A673 (cell line): ENCODE measurements around the gene TMPRSS2. TPM values are rescaled to one million over a fixed set of nuclear protein-coding genes. Genes with fewer than 3 reads are reported as not detected.

Experiments
- BruUV-seq: library from RNA; stranded (reverse); fragments of 400-500 nt; replicated peaks from 2 replicates; lab custom pipeline; 2021; lab: Mats Ljungman, UMichigan
- CTCF ChIA-PET: fragments of 300-600 bp; sonication (Branson Sonifier 250); formaldehyde crosslinking; loops from one replicate; lab custom pipeline; 2022; ENCODE audit warnings: antibody characterized with exemption; lab: Charles Lee
- POLR2A ChIA-PET: fragments of 300-600 bp; sonication (Branson Sonifier 250); formaldehyde crosslinking; loops from one replicate; lab custom pipeline; 2022; ENCODE audit warnings: antibody characterized with exemption; ENCODE audit not compliant: low non-redundant PET; lab: Charles Lee
- DNase-seq: peaks from one replicate; pipeline ENCODE4 v3.0.0-alpha.2; 2015; ENCODE audit warnings: low spot score
- H3K27ac ChIP-seq: fragments of 200-600 bp; sonication (generic); 2 replicates; pipeline ENCODE4 v1.5.1; 2016; ENCODE audit warnings: mixed run types, low read depth, mild to moderate bottlenecking, mixed read lengths, antibody characterized with exemption, low read length; ENCODE audit not compliant: poor library complexity, severe bottlenecking
- H3K27me3 ChIP-seq: fragments of 200-600 bp; sonication (generic); replicated peaks from 2 replicates; pipeline ENCODE4 v1.6.1; 2017; ENCODE audit warnings: mixed run types, low read depth, mild to moderate bottlenecking, mixed read lengths, antibody characterized with exemption, low read length; ENCODE audit not compliant: insufficient read depth, poor library complexity
- H3K36me3 ChIP-seq: fragments of 200-600 bp; sonication (generic); 2 replicates; pipeline ENCODE4 v1.6.1; 2016; ENCODE audit warnings: mixed run types, mild to moderate bottlenecking, mixed read lengths, antibody characterized with exemption, low read length; ENCODE audit not compliant: insufficient read depth, poor library complexity, severe bottlenecking
- H3K4me1 ChIP-seq: fragments of 200-600 bp; sonication (generic); 2 replicates; pipeline ENCODE4 v1.6.1; 2017; ENCODE audit warnings: mixed run types, mild to moderate bottlenecking, mixed read lengths, antibody characterized with exemption, low read length; ENCODE audit not compliant: insufficient read depth, poor library complexity, severe bottlenecking
- H3K4me3 ChIP-seq: fragments of 200-600 bp; sonication (generic); 2 replicates; pipeline ENCODE4 v1.5.1; 2016; ENCODE audit warnings: low read depth, mixed run types, mild to moderate bottlenecking, mixed read lengths, low read length; ENCODE audit not compliant: poor library complexity, severe bottlenecking
- H3K9me3 ChIP-seq: fragments of 200-600 bp; sonication (generic); 2 replicates; pipeline ENCODE4 v1.6.1; 2016; ENCODE audit warnings: mixed run types, low read depth, mild to moderate bottlenecking, mixed read lengths, antibody characterized with exemption, low read length; ENCODE audit not compliant: poor library complexity, severe bottlenecking
- CTCF ChIP-seq: fragments of 300-800, 200-600 bp; sonication (generic); conservative IDR thresholded peaks from 2 replicates; pipeline ENCODE4 v1.5.1; 2017; ENCODE audit warnings: low read depth, mild to moderate bottlenecking, antibody characterized with exemption, low read length, moderate library complexity, mixed read lengths
- EZH2 ChIP-seq: fragments of 200-600 bp; sonication (generic); IDR thresholded peaks from 2 replicates; pipeline ENCODE4 v1.6.1; 2017; ENCODE audit warnings: borderline replicate concordance, low read depth, mild to moderate bottlenecking, mixed read lengths, antibody characterized with exemption, low read length; ENCODE audit not compliant: poor library complexity, severe bottlenecking
- intact Hi-C: fragments of 100-400 bp; cut with micrococcal nuclease; formaldehyde crosslinking; loops from one replicate; pipeline ENCODE4 v1.10.0; 2022; ENCODE audit not compliant: unreplicated experiment
- total RNA-seq: library from RNA; stranded (reverse); gene quantifications from 2 replicates; pipeline ENCODE4 v1.2.3, GENCODE V29; 2021

Gene TMPRSS2
- total RNA-seq, 1 experiment from 2014 or later = not detected

GRCh38 chr21:41480086-41480690 is 27.8 kb downstream of the TMPRSS2 start:
- Histone ChIP-seq H3K9me3 (no peaks in the 10 kb centered on the region), H3K4me3 (no peak overlapping the region), H3K4me1 (no peaks in the 10 kb centered on the region), H3K27me3 (peaks cover 6% of the 10 kb centered on the region), H3K36me3 (no peaks in the 10 kb centered on the region), H3K27ac (no peak overlapping the region)
- TF ChIP-seq CTCF (no peak), EZH2 (no peak)
- intact Hi-C loops = no loop called here
- ChIA-PET POLR2A (no interaction called here), CTCF (no interaction called here)
- no peak for DNase-seq
- no TSS peak for BruUV-seq

GRCh38 chr21:41479686-41480085 is 28.3 kb downstream of the TMPRSS2 start:
- Histone ChIP-seq H3K4me3 (no peak overlapping the region), H3K9me3 (no peaks in the 10 kb centered on the region), H3K27ac (no peak overlapping the region), H3K4me1 (no peaks in the 10 kb centered on the region), H3K36me3 (no peaks in the 10 kb centered on the region), H3K27me3 (peaks cover 6% of the 10 kb centered on the region)
- no peak for TF ChIP-seq EZH2
- no peak for TF ChIP-seq CTCF
- CTCF ChIA-PET = no interaction called here
- intact Hi-C loops = no loop called here
- no peak for DNase-seq
- no TSS peak for BruUV-seq
- POLR2A ChIA-PET = no interaction called here

GRCh38 chr21:41478319-41479177 is 29.4 kb downstream of the TMPRSS2 start:
- intact Hi-C loops = no loop called here
- Histone ChIP-seq H3K27ac (no peak overlapping the region), H3K4me3 (no peak overlapping the region), H3K9me3 (no peaks in the 10 kb centered on the region), H3K36me3 (no peaks in the 10 kb centered on the region), H3K27me3 (peaks cover 6% of the 10 kb centered on the region), H3K4me1 (no peaks in the 10 kb centered on the region)
- TF ChIP-seq EZH2 = no peak
- TF ChIP-seq CTCF = no peak
- DNase-seq = no peak
- ChIA-PET CTCF (no interaction called here), POLR2A (no interaction called here)
- no TSS peak for BruUV-seq
